Measurements from ENCODE around the gene SLCO2B1.

SLCO2B1 gene

GRCh38 chr11:75200051-75200450 lies 49.1 kb downstream of the SLCO2B1 start:
- no peak overlapping the region for H3K27ac ChIP-seq (replicated peaks)
- no peak overlapping the region for H3K4me3 ChIP-seq (replicated peaks; ENCODE audit: insufficient read depth, low read length)
- no peak for DNase-seq (ENCODE audit: low read depth in 1 of 2, low spot score in 1 of 2)
- no peak for TF ChIP-seq POLR2AphosphoS5 (IDR thresholded peaks at IDR 0.05; ENCODE audit: low read depth)
- no peak for TF ChIP-seq REST (IDR thresholded peaks at IDR 0.05; ENCODE audit: insufficient replicate concordance, low read depth)
- TF ChIP-seq, protein P1, sequence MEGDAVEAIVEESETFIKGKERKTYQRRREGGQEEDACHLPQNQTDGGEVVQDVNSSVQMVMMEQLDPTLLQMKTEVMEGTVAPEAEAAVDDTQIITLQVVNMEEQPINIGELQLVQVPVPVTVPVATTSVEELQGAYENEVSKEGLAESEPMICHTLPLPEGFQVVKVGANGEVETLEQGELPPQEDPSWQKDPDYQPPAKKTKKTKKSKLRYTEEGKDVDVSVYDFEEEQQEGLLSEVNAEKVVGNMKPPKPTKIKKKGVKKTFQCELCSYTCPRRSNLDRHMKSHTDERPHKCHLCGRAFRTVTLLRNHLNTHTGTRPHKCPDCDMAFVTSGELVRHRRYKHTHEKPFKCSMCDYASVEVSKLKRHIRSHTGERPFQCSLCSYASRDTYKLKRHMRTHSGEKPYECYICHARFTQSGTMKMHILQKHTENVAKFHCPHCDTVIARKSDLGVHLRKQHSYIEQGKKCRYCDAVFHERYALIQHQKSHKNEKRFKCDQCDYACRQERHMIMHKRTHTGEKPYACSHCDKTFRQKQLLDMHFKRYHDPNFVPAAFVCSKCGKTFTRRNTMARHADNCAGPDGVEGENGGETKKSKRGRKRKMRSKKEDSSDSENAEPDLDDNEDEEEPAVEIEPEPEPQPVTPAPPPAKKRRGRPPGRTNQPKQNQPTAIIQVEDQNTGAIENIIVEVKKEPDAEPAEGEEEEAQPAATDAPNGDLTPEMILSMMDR (IDR thresholded peaks at IDR 0.05; ENCODE audit: insufficient read depth, low read length) = no peak
- no peaks in the 10 kb centered on the region for H3K27me3 ChIP-seq (ENCODE audit: insufficient read depth, poor library complexity, severe bottlenecking)

DNA sequence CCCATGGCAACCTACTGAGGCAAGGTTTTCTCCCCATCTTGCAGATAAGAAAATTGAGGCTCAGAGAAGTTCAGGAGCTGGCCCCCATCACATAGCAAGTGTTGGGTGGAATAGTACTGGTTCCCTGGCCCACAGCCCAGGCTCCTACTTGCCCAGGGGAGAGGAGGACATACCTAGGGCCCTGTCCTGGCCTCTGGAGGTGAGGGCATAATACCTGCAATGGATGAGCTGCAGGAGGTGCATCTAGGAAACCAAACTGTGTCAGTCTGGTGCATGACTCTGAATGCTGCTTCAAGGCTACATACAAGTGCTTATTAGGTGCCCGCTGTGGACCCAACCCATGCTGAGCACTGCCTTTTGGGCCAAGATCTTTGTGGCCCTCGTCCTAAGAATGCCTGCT lies 49.6 kb downstream of the SLCO2B1 start:
- Histone ChIP-seq H3K27ac (replicated peaks) (no peak overlapping the region), H3K4me3 (replicated peaks; ENCODE audit: insufficient read depth, low read length) (no peak overlapping the region), H3K27me3 (ENCODE audit: insufficient read depth, poor library complexity, severe bottlenecking) (no peaks in the 10 kb centered on the region)
- TF ChIP-seq, protein P1 (IDR thresholded peaks at IDR 0.05; ENCODE audit: insufficient read depth, low read length) = no peak
- TF ChIP-seq GABPA (IDR thresholded peaks at IDR 0.05; ENCODE audit: low read depth) (no peak), POLR2AphosphoS5 (IDR thresholded peaks at IDR 0.05; ENCODE audit: low read depth) (no peak), SPI1 (IDR thresholded peaks at IDR 0.05; ENCODE audit: borderline replicate concordance, low read depth) (no peak), REST (IDR thresholded peaks at IDR 0.05; ENCODE audit: insufficient replicate concordance, low read depth) (no peak)
- no peak for DNase-seq (ENCODE audit: low read depth in 1 of 2, low spot score in 1 of 2)

DNA sequence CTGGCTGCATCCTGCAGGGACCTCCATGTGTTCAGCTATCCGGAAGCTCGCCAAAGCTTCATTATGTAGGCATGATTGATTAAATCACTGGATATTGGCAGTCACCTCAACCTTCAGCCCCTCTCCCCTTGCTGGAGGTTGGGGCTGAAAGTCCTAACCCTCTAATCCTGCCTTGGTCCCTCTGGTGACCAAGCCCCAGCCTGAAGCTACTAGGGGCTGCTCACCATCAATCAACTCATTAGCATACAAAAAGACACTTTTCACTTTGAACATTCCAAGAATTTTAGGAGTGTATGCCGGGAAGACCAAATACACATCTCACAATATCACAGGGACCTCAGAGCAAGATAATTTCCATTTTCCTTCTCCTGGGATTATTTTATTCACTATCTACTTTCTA lies 50.9 kb downstream of the SLCO2B1 start:
- Histone ChIP-seq H3K4me3 (replicated peaks; ENCODE audit: insufficient read depth, low read length) (no peak overlapping the region), H3K27me3 (ENCODE audit: insufficient read depth, poor library complexity, severe bottlenecking) (no peaks in the 10 kb centered on the region), H3K27ac (replicated peaks) (no peak overlapping the region)
- DNase-seq (ENCODE audit: low read depth in 1 of 2, low spot score in 1 of 2) = no peak
- TF ChIP-seq REST (IDR thresholded peaks at IDR 0.05; ENCODE audit: insufficient replicate concordance, low read depth) = no peak

DNA sequence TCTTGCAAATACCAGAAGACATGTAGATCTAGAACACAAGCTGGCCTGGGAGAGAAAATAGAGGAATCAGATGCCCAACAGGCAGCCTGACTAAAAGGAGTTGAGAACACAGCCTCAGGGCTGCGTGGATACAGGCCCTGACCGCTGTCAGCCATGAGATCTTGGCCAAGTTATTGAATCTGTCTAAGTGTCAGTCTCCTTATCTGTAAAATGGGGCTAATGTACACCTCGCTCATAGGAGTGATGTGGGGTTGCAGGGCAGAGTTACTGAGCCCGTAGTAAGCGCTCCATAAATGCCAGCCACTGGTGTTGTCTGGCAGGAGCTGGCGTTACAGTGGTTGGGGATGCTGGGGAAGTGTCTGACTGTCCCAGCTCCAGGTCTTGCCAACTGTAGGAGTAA lies 51.3 kb downstream of the SLCO2B1 start:
- no peak overlapping the region for H3K4me3 ChIP-seq (replicated peaks; ENCODE audit: insufficient read depth, low read length)
- no peak overlapping the region for H3K27ac ChIP-seq (replicated peaks)
- no peaks in the 10 kb centered on the region for H3K27me3 ChIP-seq (ENCODE audit: insufficient read depth, poor library complexity, severe bottlenecking)
- TF ChIP-seq GABPA (IDR thresholded peaks at IDR 0.05; ENCODE audit: low read depth) (no peak), REST (IDR thresholded peaks at IDR 0.05; ENCODE audit: insufficient replicate concordance, low read depth) (no peak), SPI1 (IDR thresholded peaks at IDR 0.05; ENCODE audit: borderline replicate concordance, low read depth) (no peak), POLR2AphosphoS5 (IDR thresholded peaks at IDR 0.05; ENCODE audit: low read depth) (no peak)
- TF ChIP-seq, protein P1 (IDR thresholded peaks at IDR 0.05; ENCODE audit: insufficient read depth, low read length) = no peak
- DNase-seq (ENCODE audit: low read depth in 1 of 2, low spot score in 1 of 2) = no peak

Data from HL-60 (cell line).